Spleen (tissue), 11 donors: ENCODE results near the gene MAPT. TPM values are rescaled to one million over a fixed set of nuclear protein-coding genes. Genes with fewer than 3 reads are reported as not detected.

Experiments
- DNase-seq: peaks from one replicate; pipeline ENCODE4 v3.0.0-alpha.2; 2020
- H3K27ac ChIP-seq, 8 donors: fragments of 200-600 bp; sonication (generic) in 7 of 8; 1 replicate in 4 of 8; 2 replicates in 4 of 8; pipeline versions ENCODE4 v1.5.0 to v1.8.0; 2016 to 2021; ENCODE audit warnings: inconsistent platforms in 4 of 8, mild to moderate bottlenecking in 4 of 8, moderate library complexity in 1 of 8
- H3K27me3 ChIP-seq, 7 donors: fragments of 200-600 bp; sonication (generic) in 6 of 7; replicated peaks in 1 of 7; 1 replicate in 4 of 7; 2 replicates in 3 of 7; pipeline versions ENCODE4 v1.5.0 to v1.8.0; 2016 to 2021; ENCODE audit warnings: inconsistent platforms in 3 of 7, mild to moderate bottlenecking in 1 of 7
- H3K36me3 ChIP-seq, 6 donors: fragments of 200-600 bp; sonication (generic) in 5 of 6; 1 replicate in 4 of 6; 2 replicates in 2 of 6; pipeline versions ENCODE4 v1.5.0 to v1.8.0; 2016 to 2021; ENCODE audit warnings: inconsistent platforms in 2 of 6
- H3K4me1 ChIP-seq, 6 donors: fragments of 200-600 bp; sonication (generic) in 5 of 6; 1 replicate in 3 of 6; 2 replicates in 3 of 6; pipeline versions ENCODE4 v1.5.0 to v1.8.0; 2016 to 2021; ENCODE audit warnings: inconsistent platforms in 3 of 6
- H3K4me3 ChIP-seq, 8 donors: fragments of 200-600 bp; sonication (generic) in 7 of 8; 1 replicate in 4 of 8; 2 replicates in 4 of 8; pipeline versions ENCODE4 v1.5.0 to v1.8.0; 2016 to 2021; ENCODE audit warnings: inconsistent platforms in 4 of 8, mild to moderate bottlenecking in 4 of 8, moderate library complexity in 2 of 8
- H3K9me3 ChIP-seq, 8 donors: fragments of 200-600 bp; sonication (generic) in 7 of 8; 1 replicate in 4 of 8; 2 replicates in 4 of 8; pipeline versions ENCODE4 v1.5.0 to v1.8.0; 2016 to 2021; ENCODE audit warnings: inconsistent platforms in 4 of 8
- CTCF ChIP-seq, 11 experiments: fragments of 200-600 bp in 7 of 11; fragments of 450-650 bp in 4 of 11; sonication (generic) in 4 of 11; IDR thresholded peaks in 8 of 11; conservative IDR thresholded peaks in 3 of 11; 1 replicate in 7 of 11; 2 replicates in 4 of 11; pipeline versions ENCODE4 v1.4.0 to v1.8.0; 2016 to 2021; ENCODE audit warnings: antibody characterized with exemption in 11 of 11, inconsistent platforms in 4 of 11, mild to moderate bottlenecking in 1 of 11
- POLR2A ChIP-seq, 3 donors: fragments of 450-650 bp; IDR thresholded peaks; one replicate each; pipeline ENCODE4 v1.5.1; 2017; ENCODE audit warnings: antibody characterized with exemption in 3 of 3, mild to moderate bottlenecking in 1 of 3
- POLR2AphosphoS5 ChIP-seq, 3 donors: sonication (generic); formaldehyde crosslinking; IDR thresholded peaks; one replicate each; pipeline ENCODE4 v1.5.1; 2017; ENCODE audit warnings: antibody characterized with exemption in 3 of 3
- WGBS, 5 donors: extraction: QIAGEN DNeasy Blood & Tissue Kit in 3 of 5; methylation state at CpG; one replicate each; pipeline versions ENCODE4 v1.1.5 to v1.1.7; 2013 to 2018; 5-methylcytosine and 5-hydroxymethylcytosine counted together
- intact Hi-C: fragments of 100-400 bp; cut with DNase I; formaldehyde crosslinking; loops from one replicate; pipeline ENCODE4 v1.15.0; 2023; ENCODE audit warnings: low total_unique reads
- polyA plus RNA-seq, 3 donors: library from polyadenylated mRNA; stranded (reverse); fragments of 200-250 nt; gene quantifications; one replicate each; pipeline ENCODE4 v1.2.1, GENCODE V29; 2013
- total RNA-seq, 7 donors: library from RNA; depleted of rRNA in 3 of 7; stranded (reverse); fragments of >200 nt in 3 of 7; fragmentation: NEBNext Ultra II Directional in 4 of 7; extraction: Animal tissue kit (Norgen Biotek cat#: 25700) in 4 of 7; gene quantifications; one replicate each; pipeline versions ENCODE4 v1.1.0 to v1.2.1, GENCODE V29; 2016 to 2021
- donor health status: healthy with polysubstance abuse.
- donor health status: DM: no; HTN: no; CAD: no; lungs with moderate emphysema.
- donor health status: DM: no; HTN: no; CAD: no.
- donor health status: Bipolar disorder and iron deficiency.
- donor health status: healthy.
- donor health status: DM: no; HTN: no; CAD: no.
- donor health status: DM: yes; HTN: yes; CAD: no.

Gene MAPT
- total and polyA plus RNA-seq, 10 donors, result 0.15 to 1.6 (median 0.66) TPM

GRCh38 chr17:46024590-46024989 is 130.2 kb downstream of the MAPT start:
- H3K4me1 ChIP-seq, result peaks cover 0 to 71% (median 47%) of the 10 kb centered on the region in 6 donors
- peaks cover 0 to 63% (median 2%) of the 10 kb centered on the region in 6 donors for H3K36me3 ChIP-seq
- intact Hi-C loops, result no loop called here
- peak overlapping the region in 2 of 8 donors; percentile 77 for H3K27ac ChIP-seq
- TF ChIP-seq POLR2AphosphoS5 (IDR thresholded peaks at IDR 0.05) (peak in 1 of 3 donors; percentile 37), POLR2A (IDR thresholded peaks at IDR 0.05) (no peak)
- H3K9me3 ChIP-seq, result no peaks in the 10 kb centered on the region
- WGBS, 5 donors, result 67 to 74% (median 68%) methylated on average over 10 to 14 of the region's 14 CpGs
- H3K27me3 ChIP-seq, result no peaks in the 10 kb centered on the region
- peak; percentile 54 for DNase-seq
- no peak overlapping the region for H3K4me3 ChIP-seq

GRCh38 chr17:46025060-46025459 is 130.7 kb downstream of the MAPT start:
- intact Hi-C loops, result no loop called here
- WGBS, 5 donors, result 87 to 94% (median 89%) methylated on average over 10 of the region's 10 CpGs
- H3K4me1 ChIP-seq, result peaks cover 0 to 70% (median 45%) of the 10 kb centered on the region in 6 donors
- no peak overlapping the region for H3K4me3 ChIP-seq
- peak overlapping the region in 6 of 8 donors; percentile 23 to 77 (median 66) for H3K27ac ChIP-seq
- H3K9me3 ChIP-seq, result no peaks in the 10 kb centered on the region
- TF ChIP-seq POLR2AphosphoS5 (IDR thresholded peaks at IDR 0.05), result no peak
- no peak for TF ChIP-seq POLR2A (IDR thresholded peaks at IDR 0.05)
- TF ChIP-seq CTCF (IDR thresholded peaks at IDR 0.05 in 8 of 11, conservative IDR thresholded peaks at IDR 0.05 in 3 of 11), result no peak
- no peaks in the 10 kb centered on the region for H3K27me3 ChIP-seq
- peaks cover 0 to 68% (median 4%) of the 10 kb centered on the region in 6 donors for H3K36me3 ChIP-seq
- DNase-seq, result peak; percentile 62

GRCh38 chr17:46025510-46026165 is 131.3 kb downstream of the MAPT start:
- 78 to 89% (median 81%) methylated on average over 8 of the region's 8 CpGs for WGBS, 5 donors
- Histone ChIP-seq H3K4me3 (no peak overlapping the region), H3K27ac (peak overlapping the region in 6 of 8 donors; percentile 23 to 77 (median 66)), H3K4me1 (peaks cover 0 to 64% (median 42%) of the 10 kb centered on the region in 6 donors), H3K9me3 (no peaks in the 10 kb centered on the region), H3K36me3 (peaks cover 3 to 74% (median 8%) of the 10 kb centered on the region in 6 donors), H3K27me3 (no peaks in the 10 kb centered on the region)
- peak; percentile 72 for DNase-seq
- intact Hi-C loops, result no loop called here
- TF ChIP-seq POLR2AphosphoS5 (IDR thresholded peaks at IDR 0.05) (no peak), POLR2A (IDR thresholded peaks at IDR 0.05) (no peak), CTCF (IDR thresholded peaks at IDR 0.05 in 8 of 11, conservative IDR thresholded peaks at IDR 0.05 in 3 of 11) (no peak)

- TF ChIP-seq POLR2A (IDR thresholded peaks at IDR 0.05), result no peak
- peak in 1 of 3 donors; percentile 60 for TF ChIP-seq POLR2AphosphoS5 (IDR thresholded peaks at IDR 0.05)
- TF ChIP-seq CTCF (IDR thresholded peaks at IDR 0.05 in 8 of 11, conservative IDR thresholded peaks at IDR 0.05 in 3 of 11), result no peak
- H3K36me3 ChIP-seq, result peaks cover 4 to 82% (median 15%) of the 10 kb centered on the region in 6 donors
- H3K4me3 ChIP-seq, result no peak overlapping the region
- WGBS, 5 donors, result 44 to 69% (median 63%) methylated on average over 13 to 17 of the region's 17 CpGs
- H3K9me3 ChIP-seq, result no peaks in the 10 kb centered on the region
- peak; percentile 77 for DNase-seq
- intact Hi-C loops, result no loop called here
- peaks cover 0 to 56% (median 40%) of the 10 kb centered on the region in 6 donors for H3K4me1 ChIP-seq
- no peaks in the 10 kb centered on the region for H3K27me3 ChIP-seq
- H3K27ac ChIP-seq, result peak overlapping the region in 6 of 8 donors; percentile 23 to 77 (median 66)
Measured at GRCh38 chr17:46026166-46027047, 132.1 kb downstream of the MAPT start.
